Panc1 (cell line): ENCODE results near the gene GON4L. TPM values are rescaled to one million over a fixed set of nuclear protein-coding genes. Genes with fewer than 3 reads are reported as not detected.
"Not testable (repeated sequence)": the region's sequence is repeated elsewhere in the genome, so short reads cannot be mapped to it uniquely, and the experiment has no call there.

Source experiments
- ATAC-seq: fragments of 200-7000 bp; cut with Tn5 transposase; 2 replicates; pipeline ENCODE4 v1.9.1; 2020; ENCODE audit warnings: mild to moderate bottlenecking, moderate library complexity
- BruUV-seq: library from RNA; stranded (reverse); fragments of 400-500 nt; replicated peaks from 2 replicates; lab custom pipeline; 2021; lab: Mats Ljungman, UMichigan
- CTCF ChIA-PET: fragments of 300-600 bp; sonication (Branson Sonifier 250); formaldehyde crosslinking; loops from one replicate; lab custom pipeline; 2022; ENCODE audit warnings: antibody characterized with exemption; lab: Charles Lee
- POLR2A ChIA-PET: fragments of 300-600 bp; sonication (Branson Sonifier 250); formaldehyde crosslinking; loops from one replicate; lab custom pipeline; 2022; ENCODE audit warnings: antibody characterized with exemption; lab: Charles Lee
- DNase-seq: peaks from one replicate; pipeline ENCODE4 v3.0.0-alpha.2; 2010; ENCODE audit warnings: low read depth, low spot score
- H3K27ac ChIP-seq: 2 replicates; pipeline ENCODE4 v1.5.1; 2011; ENCODE audit warnings: mild to moderate bottlenecking, low read length, inconsistent platforms
- H3K27me3 ChIP-seq: fragments of 200-500 bp; sonication (Bioruptor generic); 2 replicates; pipeline ENCODE4 v1.6.0; 2014; ENCODE audit warnings: low read length, inconsistent platforms; ENCODE audit not compliant: control insufficient read depth, insufficient read depth
- H3K36me3 ChIP-seq: fragments of 200-500 bp; sonication (Bioruptor generic); 2 replicates; pipeline ENCODE4 v1.5.1; 2014; ENCODE audit warnings: inconsistent platforms, mild to moderate bottlenecking, low read length, moderate library complexity; ENCODE audit not compliant: control insufficient read depth, insufficient read depth
- H3K4me1 ChIP-seq: 2 replicates; pipeline ENCODE4 v1.5.1; 2011; ENCODE audit warnings: inconsistent platforms, mild to moderate bottlenecking, low read length, moderate library complexity; ENCODE audit not compliant: control insufficient read depth, insufficient read depth
- H3K4me3 ChIP-seq, 2 experiments: 2 replicates each; pipeline ENCODE4 v1.5.1; 2011 to 2012; ENCODE audit warnings: low read depth in 2 of 2, low read length in 2 of 2, mild to moderate bottlenecking in 2 of 2, inconsistent platforms in 1 of 2, moderate library complexity in 1 of 2
- H3K9me3 ChIP-seq: fragments of 200-500 bp; sonication (Bioruptor generic); 2 replicates; pipeline ENCODE4 v1.5.1; 2014; ENCODE audit warnings: low read depth, mild to moderate bottlenecking, inconsistent platforms, low read length, moderate library complexity; ENCODE audit not compliant: control insufficient read depth, insufficient read depth
- POLR2AphosphoS5 ChIP-seq: IDR thresholded peaks from 2 replicates; pipeline ENCODE4 v1.6.1; 2012; ENCODE audit warnings: mild to moderate bottlenecking, low read depth, low read length, moderate library complexity
- SIN3A ChIP-seq: IDR thresholded peaks from 2 replicates; pipeline ENCODE4 v1.6.1; 2012; ENCODE audit warnings: low read depth, mild to moderate bottlenecking, low read length, moderate library complexity, borderline replicate concordance; ENCODE audit not compliant: insufficient read depth
- TCF7L2 ChIP-seq: IDR thresholded peaks from 2 replicates; pipeline ENCODE4 v1.6.1; 2011; ENCODE audit warnings: mild to moderate bottlenecking, low read depth, low read length, inconsistent platforms
- in situ Hi-C: cut with HindIII; loops from 2 replicates; pipeline ENCODE4 v1.10.0; 2016; ENCODE audit warnings: low sequenced_read_pairs, low pct_unique_long_range_greater_than_20kb
- intact Hi-C: fragments of 100-400 bp; cut with micrococcal nuclease; formaldehyde crosslinking; loops from one replicate; pipeline ENCODE4 v1.10.0; 2022; ENCODE audit not compliant: unreplicated experiment
- total RNA-seq: library from RNA; stranded (reverse); gene quantifications from one replicate; pipeline ENCODE4 v1.2.1, GENCODE V29; 2021; ENCODE audit not compliant: unreplicated experiment
- TF ChIP-seq, protein P1 (sequence below): fragments of 450-650 bp; IDR thresholded peaks from 2 replicates; pipeline ENCODE4 v1.5.1; 2017; ENCODE audit warnings: mild to moderate bottlenecking
- TF ChIP-seq, protein P2 (sequence below), 2 experiments: IDR thresholded peaks; 2 replicates each; pipeline ENCODE4 v1.6.1; 2011 to 2012; ENCODE audit warnings: low read depth in 2 of 2, control low read depth in 1 of 2, low read length in 1 of 2, mild to moderate bottlenecking in 1 of 2, moderate library complexity in 1 of 2; ENCODE audit not compliant: insufficient read depth in 1 of 2

GON4L gene
- total RNA-seq, 1 experiment from 2014 or later: 47.6 TPM

DNA sequence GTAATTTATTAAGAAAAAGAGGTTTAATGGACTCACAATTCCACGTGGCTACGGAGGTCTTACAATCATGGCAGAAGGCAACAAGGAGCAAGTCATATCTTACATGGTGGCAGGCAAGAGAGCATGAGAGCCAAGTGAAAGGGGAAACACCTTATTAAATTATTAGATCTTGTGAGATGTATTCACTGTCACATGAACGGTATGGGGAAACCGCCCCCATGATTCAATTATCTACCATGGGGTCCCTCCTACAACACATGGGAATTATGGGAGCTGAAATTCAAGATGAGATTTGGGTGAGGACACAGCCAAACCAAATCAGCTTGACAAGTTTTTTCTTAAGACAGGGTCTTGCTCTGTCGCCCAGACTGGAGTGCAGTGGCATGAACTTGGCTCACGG lies 153.8 kb downstream of the GON4L start:
- Histone ChIP-seq H3K4me3 (no peak overlapping the region), H3K27ac (no peak overlapping the region), H3K9me3 (no peaks in the 10 kb centered on the region), H3K27me3 (no peaks in the 10 kb centered on the region), H3K36me3 (no peaks in the 10 kb centered on the region), H3K4me1 (no peaks in the 10 kb centered on the region)
- CTCF ChIA-PET: no interaction called here
- TF ChIP-seq SIN3A: no peak
- no peak for TF ChIP-seq POLR2AphosphoS5
- TF ChIP-seq, protein P1, sequence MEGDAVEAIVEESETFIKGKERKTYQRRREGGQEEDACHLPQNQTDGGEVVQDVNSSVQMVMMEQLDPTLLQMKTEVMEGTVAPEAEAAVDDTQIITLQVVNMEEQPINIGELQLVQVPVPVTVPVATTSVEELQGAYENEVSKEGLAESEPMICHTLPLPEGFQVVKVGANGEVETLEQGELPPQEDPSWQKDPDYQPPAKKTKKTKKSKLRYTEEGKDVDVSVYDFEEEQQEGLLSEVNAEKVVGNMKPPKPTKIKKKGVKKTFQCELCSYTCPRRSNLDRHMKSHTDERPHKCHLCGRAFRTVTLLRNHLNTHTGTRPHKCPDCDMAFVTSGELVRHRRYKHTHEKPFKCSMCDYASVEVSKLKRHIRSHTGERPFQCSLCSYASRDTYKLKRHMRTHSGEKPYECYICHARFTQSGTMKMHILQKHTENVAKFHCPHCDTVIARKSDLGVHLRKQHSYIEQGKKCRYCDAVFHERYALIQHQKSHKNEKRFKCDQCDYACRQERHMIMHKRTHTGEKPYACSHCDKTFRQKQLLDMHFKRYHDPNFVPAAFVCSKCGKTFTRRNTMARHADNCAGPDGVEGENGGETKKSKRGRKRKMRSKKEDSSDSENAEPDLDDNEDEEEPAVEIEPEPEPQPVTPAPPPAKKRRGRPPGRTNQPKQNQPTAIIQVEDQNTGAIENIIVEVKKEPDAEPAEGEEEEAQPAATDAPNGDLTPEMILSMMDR: no peak
- no peak for TF ChIP-seq TCF7L2
- TF ChIP-seq, protein P2, sequence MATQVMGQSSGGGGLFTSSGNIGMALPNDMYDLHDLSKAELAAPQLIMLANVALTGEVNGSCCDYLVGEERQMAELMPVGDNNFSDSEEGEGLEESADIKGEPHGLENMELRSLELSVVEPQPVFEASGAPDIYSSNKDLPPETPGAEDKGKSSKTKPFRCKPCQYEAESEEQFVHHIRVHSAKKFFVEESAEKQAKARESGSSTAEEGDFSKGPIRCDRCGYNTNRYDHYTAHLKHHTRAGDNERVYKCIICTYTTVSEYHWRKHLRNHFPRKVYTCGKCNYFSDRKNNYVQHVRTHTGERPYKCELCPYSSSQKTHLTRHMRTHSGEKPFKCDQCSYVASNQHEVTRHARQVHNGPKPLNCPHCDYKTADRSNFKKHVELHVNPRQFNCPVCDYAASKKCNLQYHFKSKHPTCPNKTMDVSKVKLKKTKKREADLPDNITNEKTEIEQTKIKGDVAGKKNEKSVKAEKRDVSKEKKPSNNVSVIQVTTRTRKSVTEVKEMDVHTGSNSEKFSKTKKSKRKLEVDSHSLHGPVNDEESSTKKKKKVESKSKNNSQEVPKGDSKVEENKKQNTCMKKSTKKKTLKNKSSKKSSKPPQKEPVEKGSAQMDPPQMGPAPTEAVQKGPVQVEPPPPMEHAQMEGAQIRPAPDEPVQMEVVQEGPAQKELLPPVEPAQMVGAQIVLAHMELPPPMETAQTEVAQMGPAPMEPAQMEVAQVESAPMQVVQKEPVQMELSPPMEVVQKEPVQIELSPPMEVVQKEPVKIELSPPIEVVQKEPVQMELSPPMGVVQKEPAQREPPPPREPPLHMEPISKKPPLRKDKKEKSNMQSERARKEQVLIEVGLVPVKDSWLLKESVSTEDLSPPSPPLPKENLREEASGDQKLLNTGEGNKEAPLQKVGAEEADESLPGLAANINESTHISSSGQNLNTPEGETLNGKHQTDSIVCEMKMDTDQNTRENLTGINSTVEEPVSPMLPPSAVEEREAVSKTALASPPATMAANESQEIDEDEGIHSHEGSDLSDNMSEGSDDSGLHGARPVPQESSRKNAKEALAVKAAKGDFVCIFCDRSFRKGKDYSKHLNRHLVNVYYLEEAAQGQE (IDR thresholded peaks at IDR 0.05; ENCODE audit: insufficient read depth in 1 of 2, low read depth in 2 of 2, low read length in 1 of 2): no peak
- in situ Hi-C loops (no loop called here), intact Hi-C loops (no loop called here)
- no TSS peak for BruUV-seq
- POLR2A ChIA-PET: no interaction called here
- DNase-seq: no peak
- ATAC-seq: no peak

DNA sequence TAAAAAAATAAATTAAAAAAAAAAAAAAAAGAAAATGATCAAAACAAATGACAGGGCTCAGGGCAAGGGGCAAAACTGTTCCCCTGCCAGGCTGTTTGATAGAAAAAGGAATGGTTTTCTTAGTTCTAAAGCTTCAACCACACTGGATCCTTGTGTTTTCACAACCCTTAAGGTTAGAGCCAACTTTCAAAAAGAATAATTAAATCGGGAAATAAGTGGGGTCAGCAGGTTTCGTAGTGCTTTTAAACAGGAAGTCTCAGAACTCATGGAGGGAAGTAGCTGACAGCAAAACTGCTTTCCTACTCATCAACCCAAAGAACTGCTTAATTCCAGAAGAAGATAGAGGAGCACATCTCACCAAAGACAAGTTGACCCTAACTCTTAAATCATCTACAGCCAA lies 155.3 kb downstream of the GON4L start:
- in situ Hi-C loops, DNase-seq, CTCF ChIA-PET, ATAC-seq, H3K4me1 ChIP-seq, POLR2A ChIA-PET, H3K36me3 ChIP-seq, H3K27ac ChIP-seq, intact Hi-C loops, H3K27me3 ChIP-seq, H3K9me3 ChIP-seq, BruUV-seq, H3K4me3 ChIP-seq: not testable (repeated sequence)

Other genes with a start within 250 kb of the GON4L start
- gene MSTO1, start 247.0 kb downstream of the GON4L start, total RNA-seq: 60.9 TPM
- gene YY1AP1, start 168.4 kb downstream of the GON4L start, total RNA-seq: 58.7 TPM
- gene DAP3, start 168.1 kb downstream of the GON4L start, total RNA-seq: 136 TPM
- 4.0 TPM for gene SYT11, start 2.4 kb upstream of the GON4L start, total RNA-seq
- gene RIT1, start 54.1 kb upstream of the GON4L start, total RNA-seq: 28.1 TPM
- 80.4 TPM for gene KHDC4, start 77.2 kb upstream of the GON4L start, total RNA-seq
- gene RXFP4, start 84.4 kb upstream of the GON4L start, total RNA-seq: 8.0 TPM
- 87.0 TPM for gene ARHGEF2, start 121.3 kb upstream of the GON4L start, total RNA-seq
- gene SSR2, start 163.7 kb upstream of the GON4L start, total RNA-seq: 252 TPM
- 60.0 TPM for gene UBQLN4, start 196.6 kb upstream of the GON4L start, total RNA-seq
- gene LAMTOR2, start 197.6 kb upstream of the GON4L start, total RNA-seq: 63.4 TPM
- not detected for gene RAB25, start 203.9 kb upstream of the GON4L start, total RNA-seq
- gene MEX3A, start 225.3 kb upstream of the GON4L start, total RNA-seq: 15.8 TPM